NCI-H446 (cell line): ENCODE data around the gene CNP.

ENCODE experiments used
- DNase-seq, 2 experiments: peaks; one replicate each; lab custom pipeline; 2025; lab: John Stamatoyannopoulos, UW

CNP gene

GRCh38 chr17:41972571-41973407 lies 6.2 kb downstream of the CNP start:
- no peak for DNase-seq

- DNase-seq: no peak
These were observed 6.8 kb downstream of the CNP start for GRCh38 chr17:41973408-41973811.

GRCh38 chr17:41974031-41974430 lies 7.4 kb downstream of the CNP start:
- DNase-seq: no peak

- DNase-seq: no peak
These were observed 8.1 kb downstream of the CNP start for GRCh38 chr17:41974658-41975057.

- DNase-seq: no peak
These were observed 8.8 kb downstream of the CNP start for GRCh38 chr17:41975099-41976083.

- no peak for DNase-seq
These were observed 9.7 kb downstream of the CNP start for GRCh38 chr17:41976142-41976768.

- no peak for DNase-seq
These were observed 11.4 kb downstream of the CNP start for GRCh38 chr17:41977991-41978390.

GRCh38 chr17:41982026-41982760 lies 15.6 kb downstream of the CNP start:
- no peak for DNase-seq

GRCh38 chr17:41984454-41984853 lies 17.9 kb downstream of the CNP start:
- no peak for DNase-seq

- DNase-seq: no peak
These were observed 19.3 kb downstream of the CNP start for GRCh38 chr17:41985919-41986318.

GRCh38 chr17:41986634-41987033 lies 20.0 kb downstream of the CNP start:
- DNase-seq: no peak

GRCh38 chr17:41987642-41988041 lies 21.0 kb downstream of the CNP start:
- no peak for DNase-seq

- DNase-seq: no peak
These were observed 21.8 kb downstream of the CNP start for GRCh38 chr17:41988418-41988817.

GRCh38 chr17:41989702-41990419 lies 23.3 kb downstream of the CNP start:
- no peak for DNase-seq

GRCh38 chr17:41992576-41992975 lies 26.0 kb downstream of the CNP start:
- DNase-seq: no peak

- DNase-seq: no peak
These were observed 30.2 kb downstream of the CNP start for GRCh38 chr17:41996855-41997164.

- no peak for DNase-seq
These were observed 31.9 kb downstream of the CNP start for GRCh38 chr17:41998497-41998896.

GRCh38 chr17:42000413-42001133 lies 34.0 kb downstream of the CNP start:
- DNase-seq: no peak

- no peak for DNase-seq
These were observed 35.1 kb downstream of the CNP start for GRCh38 chr17:42001729-42002128.

- no peak for DNase-seq
These were observed 35.7 kb downstream of the CNP start for GRCh38 chr17:42002175-42002791.
